Measurements from ENCODE around the gene MS4A10. TPM values are rescaled to one million over a fixed set of nuclear protein-coding genes. Genes with fewer than 3 reads are reported as not detected.

The MS4A10 gene
- total and polyA plus RNA-seq, 7 donors, result 0.03 TPM; not detected in 6

DNA sequence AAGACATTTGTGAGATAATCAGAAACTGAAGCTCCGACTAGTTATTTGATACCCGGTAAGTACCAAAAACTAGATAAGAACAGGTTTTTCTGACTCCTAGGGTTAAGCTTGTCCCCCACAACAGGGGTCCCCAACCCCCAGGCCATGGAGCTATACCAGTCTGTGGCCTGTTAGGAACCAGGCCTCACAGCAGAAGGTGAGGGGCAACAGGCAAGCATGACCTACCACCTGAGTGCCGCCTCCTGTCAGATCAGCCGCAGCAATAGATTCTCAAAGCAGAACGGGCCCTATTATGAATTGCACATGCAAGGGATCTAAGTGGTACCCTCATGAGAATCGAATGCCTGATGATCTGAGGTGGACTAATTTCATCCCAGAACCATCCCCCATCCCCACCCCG, 1.2 kb upstream of the MS4A10 start:
- no peak for DNase-seq
- Histone ChIP-seq H3K9me3 (no peaks in the 10 kb centered on the region), H3K27ac (no peak overlapping the region), H3K36me3 (ENCODE audit: insufficient read depth in 1 of 2, low read depth in 1 of 2) (no peaks in the 10 kb centered on the region), H3K4me1 (peaks cover 5% of the 10 kb centered on the region), H3K4me3 (no peak overlapping the region), H3K27me3 (ENCODE audit: insufficient read depth in 3 of 3, low read length in 2 of 3) (no peaks in the 10 kb centered on the region)
- ATAC-seq, result no peak
- intact Hi-C loops (cut with DNase I), result no loop called here
- WGBS, 3 donors, result 88 to 94% (median 92%) methylated on average over 7 of the region's 7 CpGs
- TF ChIP-seq CTCF (IDR thresholded peaks at IDR 0.05), result no peak

GRCh38 chr11:60785806-60786361, 751 bp downstream of the MS4A10 start:
- intact Hi-C loops (cut with DNase I), result no loop called here
- H3K4me3 ChIP-seq, result no peak overlapping the region
- no peak overlapping the region for H3K27ac ChIP-seq
- H3K36me3 ChIP-seq (ENCODE audit: insufficient read depth in 1 of 2, low read depth in 1 of 2), result no peaks in the 10 kb centered on the region
- H3K9me3 ChIP-seq, result no peaks in the 10 kb centered on the region
- TF ChIP-seq CTCF (IDR thresholded peaks at IDR 0.05), result no peak
- ATAC-seq, result no peak
- H3K4me1 ChIP-seq, result peaks cover 5% of the 10 kb centered on the region
- H3K27me3 ChIP-seq (ENCODE audit: insufficient read depth in 3 of 3, low read length in 2 of 3), result no peaks in the 10 kb centered on the region
- 53 to 62% (median 56%) methylated on average over 8 of the region's 8 CpGs for WGBS, 3 donors
- no peak for DNase-seq

DNA sequence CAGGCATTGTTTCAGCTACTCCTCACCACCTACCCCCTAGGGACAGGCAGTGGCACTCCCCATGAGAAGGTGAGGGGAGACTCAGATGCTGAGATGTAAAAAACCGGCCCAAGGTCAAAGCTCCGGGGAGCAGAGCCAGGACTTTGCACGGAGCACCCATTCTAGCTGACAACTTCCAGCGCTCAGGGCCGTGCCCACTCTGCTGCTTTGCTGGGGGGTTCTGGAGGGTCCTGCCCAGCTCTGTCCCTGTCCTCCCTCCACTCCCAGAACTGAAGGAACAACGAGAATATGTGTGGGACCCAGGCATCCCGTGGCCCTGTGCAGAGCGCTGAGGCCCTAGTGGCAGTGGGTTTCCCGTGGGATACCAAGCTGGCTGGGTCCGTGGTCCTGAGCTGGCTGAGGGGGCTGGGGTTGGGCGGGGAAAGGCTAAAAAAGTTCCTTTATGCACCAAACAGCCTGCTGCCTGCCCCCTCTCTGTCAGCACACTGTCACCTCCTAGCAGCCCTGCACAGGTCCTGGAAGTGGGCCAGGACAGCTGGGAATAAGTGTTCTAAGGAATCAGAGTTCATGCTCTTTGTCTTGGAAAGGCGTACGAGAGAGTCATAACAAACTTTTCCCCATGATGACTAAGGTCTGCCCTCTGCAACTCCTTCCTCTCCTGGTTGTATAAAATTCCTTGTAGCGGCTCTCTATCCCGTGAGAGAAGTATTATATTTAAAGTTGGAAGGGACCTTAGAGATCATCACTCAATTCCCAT, 1.9 kb downstream of the MS4A10 start:
- H3K27me3 ChIP-seq (ENCODE audit: insufficient read depth in 3 of 3, low read length in 2 of 3), result no peaks in the 10 kb centered on the region
- peaks cover 5% of the 10 kb centered on the region for H3K4me1 ChIP-seq
- WGBS, 3 donors, result 30 to 43% (median 34%) methylated on average over 15 of the region's 15 CpGs
- peak; percentile 74 to 86 for DNase-seq
- TF ChIP-seq CTCF (IDR thresholded peaks at IDR 0.05), result no peak
- H3K27ac ChIP-seq, result no peak overlapping the region
- H3K36me3 ChIP-seq (ENCODE audit: insufficient read depth in 1 of 2, low read depth in 1 of 2), result no peaks in the 10 kb centered on the region
- H3K4me3 ChIP-seq, result no peak overlapping the region
- intact Hi-C loops (cut with DNase I), result no loop called here
- ATAC-seq, result peak; percentile 77 to 80 (median 80)
- H3K9me3 ChIP-seq, result no peaks in the 10 kb centered on the region

- H3K27ac ChIP-seq, result no peak overlapping the region
- 70 to 85% (median 82%) methylated on average over 7 of the region's 7 CpGs for WGBS, 3 donors
- DNase-seq, result peak in 1 of 2 donors; percentile 46
- no peak overlapping the region for H3K4me3 ChIP-seq
- ATAC-seq, result no peak
- H3K27me3 ChIP-seq (ENCODE audit: insufficient read depth in 3 of 3, low read length in 2 of 3), result no peaks in the 10 kb centered on the region
- H3K4me1 ChIP-seq, result peaks cover 5% of the 10 kb centered on the region
- H3K9me3 ChIP-seq, result no peaks in the 10 kb centered on the region
- intact Hi-C loops (cut with DNase I), result no loop called here
- H3K36me3 ChIP-seq (ENCODE audit: insufficient read depth in 1 of 2, low read depth in 1 of 2), result no peaks in the 10 kb centered on the region
- TF ChIP-seq CTCF (IDR thresholded peaks at IDR 0.05), result no peak
Measured at GRCh38 chr11:60788401-60789125, 3.4 kb downstream of the MS4A10 start.

Data from psoas muscle (tissue), 8 donors.